ENCODE measurements around the gene MED12L. TPM values are rescaled to one million over a fixed set of nuclear protein-coding genes. Genes with fewer than 3 reads are reported as not detected.
"Not testable (repeated sequence)": the region's sequence is repeated elsewhere in the genome, so short reads cannot be mapped to it uniquely, and the experiment has no call there.

MED12L gene
- total and polyA plus RNA-seq, 9 donors = 2.6 to 11.7 (median 6.8) TPM

DNA sequence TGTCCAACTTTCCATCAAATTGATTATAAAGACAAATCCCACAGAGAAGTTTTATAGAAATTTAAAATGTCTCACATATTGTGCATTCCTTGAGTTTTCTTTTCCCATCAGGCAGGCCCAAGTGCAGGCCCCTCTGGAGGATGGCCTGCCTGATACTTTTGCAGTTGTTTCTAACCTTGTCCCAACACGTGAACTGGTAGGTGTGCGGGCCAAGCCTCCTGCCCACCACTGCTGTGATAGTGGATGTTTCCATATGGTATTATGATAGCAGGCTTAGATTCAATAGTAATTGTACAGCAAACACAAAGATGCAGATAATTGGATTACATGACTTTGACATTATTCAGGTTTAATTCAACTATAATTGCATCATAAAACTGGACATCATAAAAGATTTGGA is 297.6 kb downstream of the MED12L start:
- DNase-seq = no peak
- Histone ChIP-seq H3K27ac (ENCODE audit: low read length) (no peak overlapping the region), H3K36me3 (ENCODE audit: control insufficient read depth, insufficient read depth, low read length) (peaks cover 4% of the 10 kb centered on the region), H3K9me3 (replicated peaks; ENCODE audit: control insufficient read depth, low read depth, low read length) (no peaks in the 10 kb centered on the region), H3K4me3 (ENCODE audit: low read length) (no peak overlapping the region), H3K27me3 (ENCODE audit: control insufficient read depth, insufficient read depth, low read length) (no peaks in the 10 kb centered on the region), H3K4me1 (ENCODE audit: control insufficient read depth, insufficient read depth, low read length) (no peaks in the 10 kb centered on the region)
- no CpG with 5 or more reads among the region's 2 CpGs for WGBS (ENCODE audit: insufficient coverage)

DNA sequence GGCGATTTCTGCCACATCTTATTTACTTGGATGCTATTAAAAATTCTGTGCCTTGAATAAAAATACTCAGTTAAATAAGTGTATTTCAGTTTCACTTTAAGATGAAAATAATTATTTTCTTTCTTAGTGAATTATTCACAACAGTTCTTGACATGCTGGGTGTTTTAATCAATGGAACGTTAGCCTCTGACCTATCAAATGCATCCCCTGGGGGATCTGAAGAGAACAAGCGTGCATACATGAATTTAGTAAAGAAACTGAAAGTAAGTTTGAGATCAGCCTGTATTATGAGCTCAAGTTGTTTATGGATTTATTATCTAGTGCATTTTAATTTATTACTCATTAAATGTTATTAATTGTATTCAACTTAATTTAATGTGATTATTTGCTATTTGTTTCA is 298.5 kb downstream of the MED12L start:
- no peaks in the 10 kb centered on the region for H3K9me3 ChIP-seq (replicated peaks; ENCODE audit: control insufficient read depth, low read depth, low read length)
- H3K4me3 ChIP-seq (ENCODE audit: low read length) = no peak overlapping the region
- no peak overlapping the region for H3K27ac ChIP-seq (ENCODE audit: low read length)
- peak; percentile 47 for DNase-seq
- no peaks in the 10 kb centered on the region for H3K27me3 ChIP-seq (ENCODE audit: control insufficient read depth, insufficient read depth, low read length)
- WGBS (ENCODE audit: insufficient coverage) = no CpG with 5 or more reads among the region's 3 CpGs
- H3K4me1 ChIP-seq (ENCODE audit: control insufficient read depth, insufficient read depth, low read length) = no peaks in the 10 kb centered on the region
- peaks cover 4% of the 10 kb centered on the region for H3K36me3 ChIP-seq (ENCODE audit: control insufficient read depth, insufficient read depth, low read length)

DNA sequence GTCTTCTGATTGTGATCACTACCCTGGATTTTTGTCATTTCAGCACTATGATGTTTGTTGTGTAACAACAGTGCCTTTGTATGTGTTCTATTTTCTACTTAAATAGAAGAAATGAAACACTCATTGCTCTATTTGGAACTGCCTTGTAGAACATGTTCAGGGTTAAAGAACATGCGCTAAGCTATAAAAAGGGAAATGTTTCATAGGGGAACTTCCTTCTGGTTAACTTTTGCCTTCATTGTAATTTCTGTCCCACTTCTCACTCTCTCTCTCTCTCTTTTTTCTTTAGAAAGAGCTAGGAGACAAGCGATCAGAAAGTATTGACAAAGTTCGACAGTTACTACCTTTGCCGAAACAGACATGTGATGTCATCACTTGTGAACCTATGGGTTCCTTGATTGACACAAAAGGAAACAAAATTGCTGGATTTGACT is 299.3 kb downstream of the MED12L start, which contains the start of gene P2RY12:
TSS of gene P2RY12 (minus strand) at position 13 of the 434 bp plus-strand sequence. CDS start 45,908 bp downstream, outside the sequence.
- DNase-seq = peak; percentile 68
- Histone ChIP-seq H3K36me3 (ENCODE audit: control insufficient read depth, insufficient read depth, low read length) (peaks cover 4% of the 10 kb centered on the region), H3K27me3 (ENCODE audit: control insufficient read depth, insufficient read depth, low read length) (no peaks in the 10 kb centered on the region), H3K9me3 (replicated peaks; ENCODE audit: control insufficient read depth, low read depth, low read length) (no peaks in the 10 kb centered on the region), H3K4me1 (ENCODE audit: control insufficient read depth, insufficient read depth, low read length) (no peaks in the 10 kb centered on the region), H3K27ac (ENCODE audit: low read length) (no peak within 1 kb of the TSS), H3K4me3 (ENCODE audit: low read length) (no peak within 1 kb of the TSS)
- no CpG with 5 or more reads among the region's 4 CpGs for WGBS (ENCODE audit: insufficient coverage)

DNA sequence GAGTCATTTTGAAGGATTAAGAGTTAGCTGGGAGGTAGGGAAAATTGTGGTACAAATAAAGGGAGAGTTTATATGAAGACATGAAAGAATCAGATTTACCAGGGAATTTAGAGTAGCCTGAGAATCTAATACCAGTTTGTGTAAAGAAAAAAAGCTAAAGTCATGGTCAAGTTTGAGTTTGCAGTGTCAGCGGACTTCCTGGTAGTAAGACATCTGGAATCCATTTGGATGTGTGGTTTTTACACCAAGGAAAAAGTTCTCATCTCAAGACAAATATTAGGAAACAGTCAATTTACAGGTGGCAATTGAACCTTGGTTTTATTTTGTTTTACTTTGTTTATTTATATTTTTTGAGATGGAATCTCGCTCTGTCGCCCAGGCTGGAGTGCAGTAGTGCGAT is 300.6 kb downstream of the MED12L start:
- Histone ChIP-seq H3K4me3 (ENCODE audit: low read length) (no peak overlapping the region), H3K27me3 (ENCODE audit: control insufficient read depth, insufficient read depth, low read length) (no peaks in the 10 kb centered on the region), H3K36me3 (ENCODE audit: control insufficient read depth, insufficient read depth, low read length) (peaks cover 4% of the 10 kb centered on the region), H3K9me3 (replicated peaks; ENCODE audit: control insufficient read depth, low read depth, low read length) (no peaks in the 10 kb centered on the region), H3K4me1 (ENCODE audit: control insufficient read depth, insufficient read depth, low read length) (no peaks in the 10 kb centered on the region), H3K27ac (ENCODE audit: low read length) (no peak overlapping the region)
- WGBS (ENCODE audit: insufficient coverage) = 82% methylated on average over 3 of the region's 4 CpGs
- peak; percentile 63 for DNase-seq

DNA sequence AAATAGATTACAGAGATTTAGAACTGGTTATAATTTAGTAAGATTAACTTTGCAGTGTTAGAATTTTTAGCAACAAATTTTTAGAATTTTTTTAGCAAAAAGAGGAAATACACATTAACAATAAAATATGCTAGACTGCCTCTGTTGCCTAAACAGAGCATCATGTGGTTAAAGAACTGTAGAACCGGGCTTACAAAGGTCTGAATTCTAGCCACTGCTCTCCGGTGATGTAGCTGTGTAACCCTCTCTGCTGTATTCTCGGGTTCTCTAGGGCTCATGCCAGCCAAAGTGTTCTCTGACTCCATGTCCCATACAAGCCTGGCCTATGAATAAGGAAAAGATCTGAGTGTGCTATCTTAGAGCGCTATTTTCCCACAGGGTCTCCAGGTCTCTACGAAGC is 302.0 kb downstream of the MED12L start:
- H3K9me3 ChIP-seq (replicated peaks; ENCODE audit: control insufficient read depth, low read depth, low read length) = no peaks in the 10 kb centered on the region
- H3K36me3 ChIP-seq (ENCODE audit: control insufficient read depth, insufficient read depth, low read length) = peaks cover 4% of the 10 kb centered on the region
- H3K27ac ChIP-seq (ENCODE audit: low read length) = no peak overlapping the region
- H3K4me1 ChIP-seq (ENCODE audit: control insufficient read depth, insufficient read depth, low read length) = no peaks in the 10 kb centered on the region
- 100% methylated on average over 2 of the region's 5 CpGs for WGBS (ENCODE audit: insufficient coverage)
- no peak overlapping the region for H3K4me3 ChIP-seq (ENCODE audit: low read length)
- DNase-seq = no peak
- H3K27me3 ChIP-seq (ENCODE audit: control insufficient read depth, insufficient read depth, low read length) = no peaks in the 10 kb centered on the region

DNA sequence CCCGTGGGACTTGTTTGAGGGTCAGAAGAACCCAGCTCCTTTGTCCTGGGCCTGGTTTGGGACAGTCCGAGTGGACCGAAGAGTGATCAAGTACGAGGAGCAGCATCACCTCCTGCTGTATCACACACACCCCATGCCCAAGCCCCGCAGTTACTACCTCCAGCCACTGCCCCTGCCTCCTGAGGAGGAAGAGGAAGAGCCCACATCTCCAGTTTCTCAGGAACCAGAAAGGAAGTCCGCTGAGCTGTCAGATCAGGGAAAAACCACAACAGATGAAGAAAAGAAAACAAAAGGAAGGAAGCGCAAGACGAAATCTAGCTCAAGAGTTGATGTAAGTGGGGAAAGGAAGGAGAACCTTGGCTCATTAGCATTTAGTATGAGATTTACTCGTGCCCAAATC is 302.4 kb downstream of the MED12L start:
- H3K27me3 ChIP-seq (ENCODE audit: control insufficient read depth, insufficient read depth, low read length) = no peaks in the 10 kb centered on the region
- no peak overlapping the region for H3K4me3 ChIP-seq (ENCODE audit: low read length)
- H3K27ac ChIP-seq (ENCODE audit: low read length) = no peak overlapping the region
- 76% methylated on average over 2 of the region's 9 CpGs for WGBS (ENCODE audit: insufficient coverage)
- peak; percentile 22 for DNase-seq
- no peaks in the 10 kb centered on the region for H3K9me3 ChIP-seq (replicated peaks; ENCODE audit: control insufficient read depth, low read depth, low read length)
- peaks cover 3% of the 10 kb centered on the region for H3K36me3 ChIP-seq (ENCODE audit: control insufficient read depth, insufficient read depth, low read length)
- H3K4me1 ChIP-seq (ENCODE audit: control insufficient read depth, insufficient read depth, low read length) = no peaks in the 10 kb centered on the region

DNA sequence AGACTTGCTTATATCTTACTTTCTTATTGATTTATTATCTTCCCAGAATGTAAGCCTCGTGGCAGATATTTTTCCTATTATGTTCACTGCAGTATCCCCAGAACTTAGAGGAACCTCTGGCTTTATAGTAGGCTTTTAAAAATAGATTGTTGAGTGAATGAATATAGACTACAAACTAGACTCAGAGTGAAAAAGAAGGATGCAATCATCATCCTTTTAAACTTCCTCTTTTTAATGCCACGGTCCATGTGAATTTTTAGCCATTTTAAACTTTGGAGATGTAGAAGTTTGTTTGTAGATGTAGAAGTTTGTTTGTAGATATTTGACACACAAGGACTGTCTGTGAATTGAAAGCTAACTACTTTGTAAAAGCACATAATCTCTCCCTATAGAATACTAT is 306.3 kb downstream of the MED12L start:
- Histone ChIP-seq H3K4me1 (ENCODE audit: control insufficient read depth, insufficient read depth, low read length) (no peaks in the 10 kb centered on the region), H3K27me3 (ENCODE audit: control insufficient read depth, insufficient read depth, low read length) (no peaks in the 10 kb centered on the region), H3K4me3 (ENCODE audit: low read length) (no peak overlapping the region), H3K27ac (ENCODE audit: low read length) (no peak overlapping the region), H3K9me3 (replicated peaks; ENCODE audit: control insufficient read depth, low read depth, low read length) (no peaks in the 10 kb centered on the region), H3K36me3 (ENCODE audit: control insufficient read depth, insufficient read depth, low read length) (peaks cover 3% of the 10 kb centered on the region)
- peak; percentile 42 for DNase-seq
- WGBS (ENCODE audit: insufficient coverage) = no CpG with 5 or more reads among the region's 2 CpGs

DNA sequence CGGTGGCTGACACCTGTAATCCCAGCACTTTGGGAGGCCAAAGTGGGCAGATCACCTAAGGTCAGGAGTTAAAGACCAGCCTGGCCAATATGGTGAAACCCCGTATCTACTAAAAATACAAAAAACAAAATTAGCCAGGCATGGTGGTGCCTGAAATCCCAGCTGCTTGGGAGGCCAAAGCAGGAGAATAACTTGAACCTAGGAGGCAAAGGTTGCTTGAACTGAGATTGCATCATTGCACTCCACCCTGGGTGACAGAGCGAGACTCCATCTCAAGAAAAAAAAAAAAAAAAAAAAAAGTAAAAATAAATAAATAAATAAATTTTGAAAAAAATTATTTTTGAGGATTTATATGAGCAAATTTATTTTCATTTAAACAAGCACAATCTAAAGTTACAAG is 306.7 kb downstream of the MED12L start:
- H3K27ac ChIP-seq (ENCODE audit: low read length); H3K4me3 ChIP-seq (ENCODE audit: low read length); H3K36me3 ChIP-seq (ENCODE audit: control insufficient read depth, insufficient read depth, low read length); H3K27me3 ChIP-seq (ENCODE audit: control insufficient read depth, insufficient read depth, low read length); DNase-seq; H3K4me1 ChIP-seq (ENCODE audit: control insufficient read depth, insufficient read depth, low read length); H3K9me3 ChIP-seq (replicated peaks; ENCODE audit: control insufficient read depth, low read depth, low read length): not testable (repeated sequence)
- no CpG with 5 or more reads among the region's 3 CpGs for WGBS (ENCODE audit: insufficient coverage)

DNA sequence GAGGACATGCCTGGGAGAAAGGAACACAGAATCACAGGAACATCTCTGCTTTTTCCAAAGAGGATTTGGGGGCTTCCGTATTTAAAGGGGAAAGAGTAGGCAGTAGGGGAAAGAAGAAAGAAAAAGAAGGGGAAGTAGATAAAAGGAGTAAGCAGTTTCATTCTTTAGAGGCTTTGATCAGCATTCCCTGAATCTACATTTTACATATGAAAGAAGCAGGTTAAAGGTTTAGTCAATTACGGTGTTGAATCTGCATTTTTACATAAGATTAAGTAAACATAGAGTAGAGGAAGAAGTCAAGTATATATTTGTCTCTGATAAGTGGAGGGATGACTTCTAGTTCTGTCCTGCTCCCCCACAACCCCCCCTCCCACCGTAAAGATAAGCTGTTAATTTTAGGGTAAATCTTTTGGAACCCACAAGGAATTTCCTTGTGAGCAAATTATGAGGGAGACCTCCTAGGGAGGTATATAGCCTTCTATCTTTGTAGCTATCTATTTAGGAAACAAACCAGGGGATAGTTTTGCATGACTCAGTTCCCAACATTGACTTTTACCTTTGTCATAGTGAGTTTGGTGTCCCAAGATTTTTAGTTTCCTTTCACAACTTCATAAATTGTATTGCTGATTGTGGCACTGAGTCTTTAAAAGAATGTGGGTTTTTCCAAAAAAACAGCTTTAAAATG is 307.8 kb downstream of the MED12L start:
- no peak overlapping the region for H3K4me3 ChIP-seq (ENCODE audit: low read length)
- H3K4me1 ChIP-seq (ENCODE audit: control insufficient read depth, insufficient read depth, low read length) = no peaks in the 10 kb centered on the region
- H3K36me3 ChIP-seq (ENCODE audit: control insufficient read depth, insufficient read depth, low read length) = no peaks in the 10 kb centered on the region
- DNase-seq = no peak
- WGBS (ENCODE audit: insufficient coverage) = no CpG with 5 or more reads among the region's 3 CpGs
- no peaks in the 10 kb centered on the region for H3K9me3 ChIP-seq (replicated peaks; ENCODE audit: control insufficient read depth, low read depth, low read length)
- H3K27ac ChIP-seq (ENCODE audit: low read length) = no peak overlapping the region
- no peaks in the 10 kb centered on the region for H3K27me3 ChIP-seq (ENCODE audit: control insufficient read depth, insufficient read depth, low read length)

DNA sequence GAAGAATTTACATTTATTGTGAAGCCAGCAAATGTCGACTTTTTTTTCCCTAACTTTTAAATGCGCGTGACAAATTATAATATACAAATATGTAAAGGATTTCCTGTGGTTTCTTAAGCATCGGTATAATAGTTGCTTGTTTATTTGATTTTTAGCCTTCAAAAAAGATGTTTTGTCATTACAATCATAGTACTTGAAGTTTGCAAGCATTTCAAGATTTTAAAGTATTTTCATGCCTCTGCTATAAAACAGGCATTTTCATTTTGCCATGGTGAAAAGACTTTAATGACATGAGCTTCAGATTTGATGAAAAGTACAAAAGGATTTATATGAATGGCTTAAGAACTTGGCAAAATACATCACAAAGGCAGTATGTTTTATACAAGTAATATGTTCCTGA is 308.5 kb downstream of the MED12L start:
- H3K4me1 ChIP-seq (ENCODE audit: control insufficient read depth, insufficient read depth, low read length) = no peaks in the 10 kb centered on the region
- H3K27me3 ChIP-seq (ENCODE audit: control insufficient read depth, insufficient read depth, low read length) = no peaks in the 10 kb centered on the region
- no CpG with 5 or more reads among the region's 4 CpGs for WGBS (ENCODE audit: insufficient coverage)
- H3K36me3 ChIP-seq (ENCODE audit: control insufficient read depth, insufficient read depth, low read length) = no peaks in the 10 kb centered on the region
- H3K9me3 ChIP-seq (replicated peaks; ENCODE audit: control insufficient read depth, low read depth, low read length) = no peaks in the 10 kb centered on the region
- no peak overlapping the region for H3K27ac ChIP-seq (ENCODE audit: low read length)
- H3K4me3 ChIP-seq (ENCODE audit: low read length) = no peak overlapping the region
- DNase-seq = no peak

DNA sequence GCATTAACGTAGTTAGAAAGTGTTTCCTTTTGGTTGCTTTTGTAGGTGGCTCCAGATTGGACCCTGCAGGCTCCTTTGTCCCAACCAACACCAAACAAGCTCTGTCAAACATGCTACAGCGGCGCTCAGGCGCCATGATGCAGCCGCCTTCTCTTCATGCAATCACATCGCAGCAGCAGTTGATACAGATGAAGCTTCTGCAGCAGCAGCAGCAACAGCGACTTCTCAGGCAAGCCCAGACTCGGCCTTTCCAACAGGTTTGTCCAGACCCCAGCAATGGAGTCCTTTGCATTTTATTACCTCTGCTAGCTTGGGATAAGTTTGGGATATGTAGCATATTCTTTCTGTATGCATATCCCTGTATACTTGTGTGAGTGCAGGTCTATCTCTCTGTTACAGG is 309.1 kb downstream of the MED12L start:
- DNase-seq = no peak
- Histone ChIP-seq H3K27me3 (ENCODE audit: control insufficient read depth, insufficient read depth, low read length) (no peaks in the 10 kb centered on the region), H3K4me3 (ENCODE audit: low read length) (no peak overlapping the region), H3K36me3 (ENCODE audit: control insufficient read depth, insufficient read depth, low read length) (no peaks in the 10 kb centered on the region), H3K27ac (ENCODE audit: low read length) (no peak overlapping the region), H3K9me3 (replicated peaks; ENCODE audit: control insufficient read depth, low read depth, low read length) (no peaks in the 10 kb centered on the region), H3K4me1 (ENCODE audit: control insufficient read depth, insufficient read depth, low read length) (no peaks in the 10 kb centered on the region)
- WGBS (ENCODE audit: insufficient coverage) = 97% methylated on average over 5 of the region's 8 CpGs

Measured in muscle of leg (tissue), 11 donors.